ENCODE results near the gene ZER1.
A peak's percentile ranks its signal among the peaks of the same experiment; 100 is the strongest.
"Not testable (repeated sequence)": the region's sequence is repeated elsewhere in the genome, so short reads cannot be mapped to it uniquely, and the experiment has no call there.

ZER1 gene

GRCh38 chr9:128771745-128772519 is at the start of gene ZER1:
ZER1 (minus strand) TSS chr9:128771927; CDS start chr9:128755565, 16,362 bp downstream.
- peak; percentile 86 for DNase-seq

DNA sequence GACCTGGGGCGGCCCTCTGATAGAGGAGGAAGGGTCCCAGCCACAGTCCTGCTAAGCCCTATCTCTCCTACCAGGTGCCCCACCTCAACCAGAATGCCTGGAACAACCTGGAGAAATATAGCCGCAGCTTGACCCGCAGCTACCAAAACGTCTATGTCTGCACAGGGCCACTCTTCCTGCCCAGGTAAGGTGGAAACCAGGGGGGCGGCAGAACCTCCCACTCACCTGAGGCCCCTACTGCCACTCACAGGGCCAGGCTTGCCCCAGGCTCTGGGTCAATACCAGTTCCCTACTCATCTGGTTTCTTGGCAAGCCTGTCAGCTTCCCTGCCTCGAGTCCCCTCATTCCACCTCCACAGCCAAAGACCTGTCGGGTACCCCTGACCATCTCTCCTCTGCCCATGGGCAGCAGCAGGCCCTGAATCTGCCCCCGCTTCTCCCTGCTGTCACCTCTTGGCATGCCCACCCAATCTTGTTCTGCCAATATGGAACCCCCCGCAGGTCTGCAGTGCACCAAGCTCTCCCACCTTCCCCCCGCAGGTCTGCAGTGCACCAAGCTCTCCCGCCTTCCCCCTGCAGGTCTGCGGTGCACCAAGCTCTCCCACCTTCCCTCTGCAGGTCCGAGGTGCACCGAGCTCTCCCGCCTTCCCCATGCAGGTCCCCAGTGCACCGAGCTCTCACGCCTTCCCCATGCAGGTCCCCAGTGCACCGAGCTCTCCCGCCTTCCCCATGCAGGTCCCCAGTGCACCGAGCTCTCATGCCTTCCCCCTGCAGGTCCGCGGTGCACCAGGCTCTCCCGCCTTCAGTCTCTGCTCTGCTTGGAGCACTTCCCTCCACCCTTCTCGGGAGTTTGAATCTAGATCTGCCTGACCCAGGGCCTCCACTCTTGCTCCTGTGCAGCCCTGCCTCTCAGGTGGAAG is 49.2 kb upstream of the ZER1 start:
- no peak for DNase-seq

DNA sequence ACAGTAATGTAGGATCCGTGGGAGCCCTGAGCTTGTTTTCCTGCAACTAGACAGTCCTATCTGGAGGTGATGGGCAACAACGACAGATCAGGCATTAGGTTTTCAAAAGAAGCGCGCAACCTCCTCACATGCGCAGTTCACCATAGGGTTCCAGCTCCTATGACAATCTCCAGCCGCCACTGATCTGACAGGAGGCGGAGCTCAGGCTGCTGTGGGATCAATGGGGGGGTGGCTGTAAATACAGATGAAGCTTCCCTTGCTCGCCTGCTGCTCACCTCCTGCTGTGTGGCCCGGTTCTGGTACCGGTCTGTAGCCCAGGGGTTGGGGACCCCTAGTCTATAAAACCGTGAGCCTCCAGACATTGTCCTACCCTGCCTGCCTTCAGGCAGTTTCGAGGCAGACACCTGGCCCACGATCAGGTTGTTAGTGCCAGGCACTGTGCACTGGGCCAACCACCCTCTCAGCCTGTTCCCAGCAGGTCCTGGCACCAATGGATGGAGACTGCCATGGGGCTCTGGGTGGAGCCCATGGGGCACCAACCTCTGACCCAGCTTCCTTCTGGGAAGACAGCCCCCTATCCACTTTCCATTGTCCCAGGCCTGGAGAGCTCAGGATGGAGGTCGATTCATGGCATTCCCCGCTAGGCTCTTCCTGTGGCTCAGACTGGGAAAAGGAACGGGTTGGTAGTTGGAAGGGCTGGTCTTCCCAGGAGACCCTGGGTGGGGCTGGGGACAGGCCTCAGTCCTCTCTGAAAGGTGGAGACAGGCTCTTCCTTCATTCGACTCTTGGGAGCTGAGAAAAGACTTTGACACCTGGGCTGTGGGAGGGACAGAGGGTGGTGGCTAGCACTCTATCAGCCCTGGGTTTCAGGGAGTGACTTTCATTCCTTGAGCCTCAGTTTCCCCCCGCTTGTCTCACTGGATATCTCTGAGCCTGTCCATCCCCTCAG is 48.3 kb upstream of the ZER1 start:
- DNase-seq = no peak

DNA sequence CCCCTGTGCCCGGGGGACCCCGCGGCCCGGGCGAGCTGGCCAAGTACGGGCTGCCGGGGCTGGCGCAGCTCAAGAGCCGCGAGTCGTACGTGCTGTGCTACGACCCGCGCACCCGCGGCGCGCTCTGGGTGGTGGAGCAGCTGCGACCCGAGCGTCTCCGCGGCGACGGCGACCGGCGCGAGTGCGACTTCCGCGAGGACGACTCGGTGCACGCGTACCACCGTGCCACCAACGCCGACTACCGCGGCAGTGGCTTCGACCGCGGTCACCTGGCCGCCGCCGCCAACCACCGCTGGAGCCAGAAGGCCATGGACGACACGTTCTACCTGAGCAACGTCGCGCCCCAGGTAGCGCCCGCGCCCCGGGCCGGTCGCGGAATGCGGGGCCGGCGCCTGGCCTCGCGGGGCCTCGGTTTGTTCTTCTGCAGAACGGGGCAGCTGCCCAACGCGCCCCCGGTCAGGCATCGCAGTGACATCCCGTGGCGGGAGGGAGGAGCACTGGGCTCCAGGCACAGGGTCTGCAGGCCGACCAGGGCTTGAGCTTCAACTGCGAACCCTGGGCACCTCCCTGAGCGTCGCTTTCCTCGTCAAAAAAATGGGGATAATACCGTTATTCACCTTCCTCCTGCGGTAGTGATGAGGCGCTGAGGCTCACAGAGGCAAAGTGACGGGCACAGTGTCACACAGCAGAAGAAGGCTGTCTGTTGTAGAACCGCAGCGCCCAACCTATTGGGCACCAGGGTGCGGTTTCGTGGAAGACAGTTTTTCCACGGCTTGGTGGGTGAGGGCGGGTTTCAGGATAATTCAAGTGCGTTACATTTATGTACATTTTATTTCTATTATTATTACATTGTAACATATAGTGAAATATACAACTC is 47.4 kb upstream of the ZER1 start:
- DNase-seq = peak; percentile 18

DNA sequence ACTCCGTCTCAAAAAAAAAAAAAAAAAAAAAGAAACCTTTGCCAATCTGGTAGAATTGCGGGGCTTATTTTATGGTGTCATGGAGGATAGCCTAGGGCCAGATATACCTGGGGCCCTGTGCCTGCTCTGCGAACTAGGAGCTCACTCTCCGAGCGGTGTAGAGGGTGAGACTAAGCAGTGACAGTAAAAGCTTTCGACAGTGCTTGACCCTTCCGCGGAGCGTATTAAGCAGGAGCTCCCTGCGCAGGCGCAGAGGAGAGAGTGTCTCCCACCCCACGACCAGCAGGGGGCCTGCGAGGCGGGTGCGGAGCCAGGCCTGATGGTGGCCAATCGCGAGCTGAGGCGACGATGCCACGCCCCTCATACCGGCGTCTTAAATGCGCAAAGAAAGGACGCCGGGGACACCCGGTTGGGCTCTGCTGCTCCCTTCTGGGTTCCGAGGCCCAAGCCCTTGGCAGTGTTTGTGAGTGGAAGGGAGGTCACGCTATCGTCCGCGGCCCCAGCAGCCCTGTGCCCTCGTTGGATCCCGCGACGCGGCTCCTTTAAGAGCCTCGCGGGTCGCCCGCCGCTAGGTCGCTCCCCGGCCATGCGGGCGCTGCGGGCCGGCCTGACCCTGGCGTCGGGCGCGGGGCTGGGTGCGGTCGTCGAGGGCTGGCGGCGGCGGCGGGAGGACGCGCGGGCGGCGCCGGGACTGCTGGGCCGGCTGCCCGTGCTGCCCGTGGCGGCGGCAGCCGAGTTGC is 46.5 kb upstream of the ZER1 start, which contains the start of gene ENDOG:
ENDOG (plus strand) TSS at position 402 of the 740 bp plus-strand sequence; CDS start at position 587, 185 bp downstream.
- DNase-seq = peak; percentile 98

- no peak for DNase-seq
Observed at GRCh38 chr9:128810873-128811272, 39.1 kb upstream of the ZER1 start.

DNA sequence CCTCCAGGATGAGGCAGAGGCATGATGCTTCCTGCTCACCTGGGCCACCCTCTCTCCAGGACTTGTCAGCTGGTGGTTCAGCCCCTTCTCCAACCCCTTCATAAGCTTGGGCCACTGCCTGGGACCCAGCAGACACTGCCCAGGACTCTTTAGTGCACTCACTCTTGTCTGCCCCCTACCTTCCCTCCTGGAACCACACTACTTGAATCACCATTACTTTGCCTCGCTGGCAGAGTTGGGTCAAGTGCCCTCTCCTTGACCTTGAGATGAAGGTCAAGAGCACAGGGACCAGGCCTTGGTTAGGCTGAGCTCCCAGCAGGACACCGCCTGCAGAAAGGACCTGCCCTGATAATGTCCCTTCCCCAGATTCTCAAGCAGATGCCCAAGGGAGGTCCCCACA is 38.1 kb upstream of the ZER1 start:
- DNase-seq = no peak

- no peak for DNase-seq
Observed at GRCh38 chr9:128809036-128809599, 37.4 kb upstream of the ZER1 start.

- no peak for DNase-seq
Observed at GRCh38 chr9:128808543-128808942, 36.8 kb upstream of the ZER1 start.

GRCh38 chr9:128807827-128808226 is 36.1 kb upstream of the ZER1 start:
- DNase-seq = no peak

- no peak for DNase-seq
Observed at GRCh38 chr9:128805661-128806060, 33.9 kb upstream of the ZER1 start.

DNA sequence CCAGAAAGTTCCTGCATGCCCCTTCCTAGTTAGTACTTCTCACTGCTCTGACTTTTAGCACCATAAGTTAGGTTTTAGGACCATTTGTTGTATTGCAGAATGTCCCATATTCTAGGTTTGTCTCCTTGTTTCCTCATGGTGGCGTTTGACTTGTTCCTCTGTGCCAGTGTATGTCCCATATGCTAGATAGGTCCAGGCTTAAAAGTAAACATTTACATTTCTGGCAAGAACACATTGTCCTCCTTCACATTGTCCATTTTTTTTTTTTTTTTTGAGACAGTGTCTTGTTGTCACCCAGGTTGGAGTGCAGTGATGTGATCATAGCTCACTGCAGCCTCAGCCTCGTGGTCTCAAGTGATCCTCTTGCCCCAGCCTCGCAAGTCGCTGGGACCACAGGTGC is 30.8 kb upstream of the ZER1 start:
- no peak for DNase-seq

- DNase-seq = no peak
Observed at GRCh38 chr9:128800061-128800460, 28.3 kb upstream of the ZER1 start.

DNA sequence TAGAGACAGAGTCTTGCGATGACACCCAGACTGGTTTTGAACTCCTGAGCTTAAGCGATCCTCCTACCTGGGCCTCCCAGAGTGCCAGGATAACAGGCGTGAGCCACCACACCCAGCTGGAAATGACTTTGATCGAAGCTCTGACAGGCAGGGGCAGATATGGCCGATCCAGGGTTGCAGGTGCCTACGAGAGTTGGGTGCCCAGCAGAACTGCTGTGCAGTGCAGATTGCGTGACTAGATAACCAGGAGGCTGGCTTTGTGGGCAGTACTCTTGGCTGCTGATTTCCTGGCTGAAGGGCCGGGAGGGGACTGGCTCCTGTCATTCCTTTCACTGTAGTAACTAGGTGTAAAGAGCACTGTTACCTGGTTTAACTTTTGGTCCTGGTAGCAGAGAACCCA is 27.2 kb upstream of the ZER1 start:
- no peak for DNase-seq

- DNase-seq = not testable (repeated sequence)
Observed at GRCh38 chr9:128794961-128795360, 23.2 kb upstream of the ZER1 start.

DNA sequence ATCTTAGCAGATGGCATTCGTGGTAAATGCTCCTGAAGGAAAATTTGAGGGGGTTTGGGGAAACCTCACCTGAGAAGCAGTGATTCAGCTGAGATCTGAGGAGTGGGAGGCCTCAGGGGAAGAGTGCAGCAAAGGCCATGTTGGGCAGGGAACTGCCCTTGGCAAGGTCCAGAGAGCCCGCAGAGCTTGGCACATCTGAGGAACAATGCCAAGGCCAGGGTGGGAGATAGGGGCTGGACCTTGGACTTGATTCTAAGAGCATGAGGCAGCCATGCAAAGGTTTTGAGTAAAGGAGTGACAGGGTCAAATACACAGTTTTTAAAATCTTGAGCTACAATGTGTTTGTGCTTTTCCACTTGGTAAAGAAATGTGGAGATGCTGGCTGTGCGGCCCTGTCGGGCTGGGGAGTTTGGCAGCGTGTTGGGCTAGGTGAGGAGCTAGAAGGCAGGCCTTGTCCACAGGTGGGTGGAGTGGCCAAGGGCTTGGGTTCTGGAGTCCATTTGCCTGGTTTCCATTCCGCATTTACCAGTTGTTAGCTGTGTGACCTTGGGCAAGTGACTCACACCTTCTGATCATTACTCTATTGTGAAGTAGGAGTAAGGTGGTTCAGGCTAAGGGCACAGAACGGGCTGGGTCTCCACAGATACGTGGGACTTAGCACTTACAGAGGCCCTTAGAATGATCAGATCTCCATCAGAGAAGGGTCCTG is 21.4 kb upstream of the ZER1 start:
- no peak for DNase-seq

GRCh38 chr9:128792134-128792533 is 20.4 kb upstream of the ZER1 start:
- DNase-seq = no peak

GRCh38 chr9:128790536-128790935 is 18.8 kb upstream of the ZER1 start:
- DNase-seq = no peak

GRCh38 chr9:128788445-128788844 is 16.7 kb upstream of the ZER1 start:
- DNase-seq = no peak

DNA sequence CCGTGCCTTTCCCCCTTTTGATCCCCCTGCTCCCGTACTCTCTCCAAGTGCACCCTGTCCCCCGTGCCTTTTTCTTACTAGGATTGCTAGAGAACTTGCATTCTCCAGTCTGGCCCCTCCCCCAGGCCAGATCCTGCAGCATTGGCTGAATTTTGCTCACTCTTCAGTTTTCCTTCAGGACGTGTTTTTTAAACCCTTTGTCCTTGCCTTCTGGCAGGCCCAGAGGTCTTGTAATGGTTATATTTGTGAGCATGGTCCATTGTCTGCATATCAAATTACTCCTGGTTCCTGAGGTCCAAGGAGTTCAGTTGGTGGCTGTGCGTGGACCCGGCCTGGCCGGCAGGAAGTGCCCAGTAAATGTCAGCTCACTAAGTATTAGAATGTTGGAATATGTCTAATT is 15.9 kb upstream of the ZER1 start:
- DNase-seq = no peak

Data from NCI-H1092 (cell line).